NK-92 (cell line): Measurements from ENCODE around the gene RAP1GAP.

ENCODE experiments used
- DNase-seq: peaks from one replicate; lab custom pipeline; 2025; ENCODE audit not compliant: unreplicated experiment; lab: John Stamatoyannopoulos, UW

RAP1GAP gene

DNA sequence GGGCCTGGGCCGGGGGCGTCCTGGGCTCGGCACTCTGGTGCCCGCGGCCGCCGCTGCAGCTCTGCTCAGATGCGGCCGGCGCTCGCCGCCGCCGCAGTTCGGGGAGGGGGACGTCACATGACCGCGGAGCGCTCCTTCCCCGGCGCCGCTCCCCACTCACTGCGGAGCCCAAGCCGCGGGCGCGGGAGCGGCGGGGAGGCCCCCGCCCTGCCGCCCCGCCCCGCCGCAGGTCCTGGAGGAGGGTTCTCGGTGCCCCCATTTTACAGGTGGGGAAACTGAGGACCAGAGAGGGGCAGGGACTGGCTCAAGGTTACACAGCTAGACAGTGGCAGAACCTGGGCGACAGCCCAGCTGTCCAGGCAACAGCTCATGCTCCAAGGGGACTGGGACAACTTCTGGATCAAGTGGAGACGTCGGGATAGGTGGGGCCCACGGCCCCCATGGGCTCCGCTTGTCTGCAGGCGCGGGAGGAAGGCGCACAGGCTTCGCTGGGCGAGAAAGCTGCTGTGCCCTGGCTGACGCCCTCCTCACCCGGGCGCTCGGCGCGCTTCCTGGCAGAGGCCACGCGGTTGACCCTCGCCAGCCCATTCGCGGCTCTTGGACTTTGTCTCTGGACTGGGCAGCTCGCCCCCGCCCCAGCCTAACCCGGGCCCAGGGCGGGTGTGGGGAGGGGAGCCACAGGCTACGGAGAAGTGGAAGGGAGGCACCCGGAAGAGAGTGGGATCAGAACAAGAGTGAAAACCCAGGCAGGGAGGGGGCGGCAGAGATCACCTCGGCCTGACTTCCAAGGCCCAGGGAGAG, at the start of gene RAP1GAP:
Gene RAP1GAP (minus strand): TSS at position 100 of the 801 bp plus-strand sequence. CDS start 49,325 bp downstream, outside the sequence.
- DNase-seq: no peak

GRCh38 chr1:21716169-21716568, 47.0 kb upstream of the RAP1GAP start:
- no peak for DNase-seq

DNA sequence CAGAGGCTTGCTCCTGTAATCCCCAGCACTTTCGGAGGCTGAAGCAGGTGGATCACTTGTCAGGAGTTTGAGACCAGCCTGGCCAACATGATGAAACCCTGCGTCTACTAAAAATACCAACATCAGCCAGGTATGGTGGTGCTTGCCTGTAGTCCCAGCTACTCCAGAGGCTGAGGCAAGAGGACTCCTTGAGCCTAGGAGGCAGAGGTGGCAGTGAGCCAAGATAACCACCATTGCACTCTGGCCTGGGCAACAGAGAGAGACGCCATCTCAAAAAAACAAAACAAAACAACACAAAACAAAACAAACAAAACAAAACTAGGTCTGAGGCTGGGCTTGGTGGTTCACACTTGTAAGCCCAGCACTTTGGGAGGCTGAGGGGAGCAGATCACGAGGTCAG, 38.7 kb upstream of the RAP1GAP start:
- no peak for DNase-seq

DNA sequence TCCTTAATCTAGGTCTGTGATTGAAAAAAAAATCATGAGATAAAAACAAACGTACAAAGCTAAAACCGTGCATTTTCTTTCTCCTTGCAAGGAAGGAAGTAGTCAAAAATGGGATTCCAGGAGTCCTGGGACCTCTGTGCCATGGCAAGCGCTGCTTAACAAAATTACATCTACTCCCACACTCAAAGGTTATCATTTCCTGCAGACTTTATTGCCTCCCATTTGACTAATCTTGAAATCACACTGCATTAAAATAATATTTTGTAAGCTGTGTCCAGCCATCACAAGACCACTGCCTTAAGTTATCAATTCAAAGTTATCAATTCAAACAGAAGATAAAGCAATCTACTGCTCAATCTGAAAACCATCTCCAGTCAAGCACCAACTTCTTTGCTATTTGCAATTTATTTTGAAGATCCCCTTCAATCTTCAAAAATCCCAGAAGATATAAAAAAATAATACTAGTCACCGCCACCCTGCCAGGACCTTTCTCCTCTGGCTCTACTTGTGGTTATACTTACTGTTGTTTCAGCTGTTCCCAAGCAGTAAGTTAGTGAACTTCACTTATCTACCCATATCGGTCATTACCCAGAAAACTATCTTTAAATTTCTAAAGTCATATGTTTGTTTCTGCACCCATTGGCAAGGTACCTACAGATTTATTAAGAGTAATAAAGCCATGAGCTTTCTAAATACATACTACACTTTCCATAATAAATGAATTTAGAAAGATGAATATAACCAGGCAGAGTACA, 38.1 kb upstream of the RAP1GAP start:
- DNase-seq: no peak

- DNase-seq: no peak
Measured at GRCh38 chr1:21706151-21706835, 37.1 kb upstream of the RAP1GAP start.

- no peak for DNase-seq
Measured at GRCh38 chr1:21705303-21705980, 36.3 kb upstream of the RAP1GAP start.

GRCh38 chr1:21704145-21704544, 35.0 kb upstream of the RAP1GAP start:
- no peak for DNase-seq

- no peak for DNase-seq
Measured at GRCh38 chr1:21703318-21703963, 34.3 kb upstream of the RAP1GAP start.

DNA sequence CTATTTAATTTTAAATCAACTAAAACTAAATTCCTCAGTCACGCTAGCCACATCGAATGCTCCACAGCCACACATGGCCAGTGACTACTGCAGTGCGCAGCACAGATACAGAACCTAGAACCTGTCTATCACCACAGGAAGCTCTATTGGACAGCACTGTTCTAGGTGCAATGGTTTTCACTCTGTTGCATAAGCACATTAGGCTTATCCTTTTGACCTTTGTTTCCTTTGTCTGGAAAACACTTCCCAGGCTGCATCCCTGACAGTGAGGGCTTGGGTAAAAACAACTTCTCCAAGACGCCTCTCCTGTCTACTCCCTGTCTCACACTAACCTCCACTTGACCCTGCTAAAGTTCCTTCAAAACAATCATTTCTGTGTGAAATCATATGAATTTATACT, 33.6 kb upstream of the RAP1GAP start:
- DNase-seq: no peak

DNA sequence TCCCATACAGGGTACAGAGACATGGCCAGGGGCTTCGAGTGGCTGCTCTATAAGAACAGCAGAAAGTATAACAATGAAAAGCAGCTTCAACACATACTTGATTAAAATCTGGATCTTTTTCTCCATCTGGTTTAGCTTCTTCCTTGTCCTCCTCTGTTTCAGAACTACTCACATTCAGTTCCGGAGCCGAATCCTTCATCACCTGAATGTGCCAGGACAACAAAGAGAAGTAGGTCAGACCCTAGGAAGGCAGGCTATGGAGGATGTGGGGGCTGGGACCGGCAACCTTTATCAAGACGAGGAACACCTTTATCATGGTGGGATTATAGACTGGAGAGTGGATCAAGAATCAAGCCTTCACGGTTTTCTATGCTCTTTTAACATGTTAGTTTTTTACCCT, 32.2 kb upstream of the RAP1GAP start:
- DNase-seq: no peak

DNA sequence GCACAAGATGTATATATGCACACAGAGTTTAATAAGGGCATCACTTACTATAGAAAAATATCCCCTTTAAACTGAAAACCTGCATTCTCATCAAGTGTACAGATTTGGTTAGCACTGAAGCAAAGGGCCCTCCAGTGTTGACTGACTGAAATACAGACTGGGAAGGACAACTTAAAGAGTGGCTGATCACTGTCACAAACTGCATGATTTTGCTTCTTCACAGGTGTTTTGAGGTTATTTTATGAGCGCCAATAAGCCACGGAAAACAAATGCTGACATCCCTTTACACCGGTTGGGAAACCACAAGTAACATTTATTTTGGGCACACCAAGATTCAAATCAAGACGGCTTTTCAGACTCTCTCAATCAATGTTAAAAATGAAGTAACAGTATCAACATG, 30.9 kb upstream of the RAP1GAP start:
- no peak for DNase-seq

DNA sequence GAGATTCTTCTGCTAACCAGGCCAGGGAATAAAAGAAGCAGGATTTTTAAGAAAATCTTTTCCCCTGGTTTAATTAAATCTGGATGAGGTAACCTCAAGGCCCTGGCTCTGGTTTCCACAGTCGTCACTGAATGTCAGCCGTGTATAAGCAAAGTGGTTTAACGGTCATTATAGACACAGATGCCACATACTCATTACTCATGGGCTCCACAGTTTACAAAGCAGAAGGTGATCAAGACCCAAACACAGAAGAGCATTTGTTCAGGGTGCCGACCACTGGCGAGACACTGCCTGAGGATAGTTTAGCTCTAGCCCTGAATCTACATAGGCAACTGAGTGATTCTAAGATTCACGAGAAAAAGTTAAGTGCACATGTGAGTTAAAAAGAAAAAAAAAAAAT, 27.8 kb upstream of the RAP1GAP start:
- DNase-seq: no peak

GRCh38 chr1:21693732-21694131, 24.6 kb upstream of the RAP1GAP start:
- DNase-seq: no peak

DNA sequence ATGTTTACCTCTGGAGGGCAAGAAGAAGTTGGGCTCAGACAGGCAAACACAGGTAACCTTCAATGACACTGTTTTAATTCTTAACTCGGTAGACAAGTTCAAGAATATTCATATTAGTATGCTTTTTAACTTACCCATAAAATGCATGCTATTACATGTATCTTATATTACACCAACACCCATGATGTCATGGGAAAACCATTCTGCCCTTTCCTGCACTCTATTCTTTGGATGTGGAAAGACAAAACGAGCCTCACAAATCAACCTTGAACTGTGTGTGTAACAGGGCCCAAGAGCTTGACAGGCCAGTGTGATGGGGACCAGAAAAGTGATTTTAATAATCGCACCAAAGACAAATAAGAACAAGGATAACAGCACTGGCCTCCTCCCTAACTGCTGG, 22.6 kb upstream of the RAP1GAP start:
- no peak for DNase-seq

DNA sequence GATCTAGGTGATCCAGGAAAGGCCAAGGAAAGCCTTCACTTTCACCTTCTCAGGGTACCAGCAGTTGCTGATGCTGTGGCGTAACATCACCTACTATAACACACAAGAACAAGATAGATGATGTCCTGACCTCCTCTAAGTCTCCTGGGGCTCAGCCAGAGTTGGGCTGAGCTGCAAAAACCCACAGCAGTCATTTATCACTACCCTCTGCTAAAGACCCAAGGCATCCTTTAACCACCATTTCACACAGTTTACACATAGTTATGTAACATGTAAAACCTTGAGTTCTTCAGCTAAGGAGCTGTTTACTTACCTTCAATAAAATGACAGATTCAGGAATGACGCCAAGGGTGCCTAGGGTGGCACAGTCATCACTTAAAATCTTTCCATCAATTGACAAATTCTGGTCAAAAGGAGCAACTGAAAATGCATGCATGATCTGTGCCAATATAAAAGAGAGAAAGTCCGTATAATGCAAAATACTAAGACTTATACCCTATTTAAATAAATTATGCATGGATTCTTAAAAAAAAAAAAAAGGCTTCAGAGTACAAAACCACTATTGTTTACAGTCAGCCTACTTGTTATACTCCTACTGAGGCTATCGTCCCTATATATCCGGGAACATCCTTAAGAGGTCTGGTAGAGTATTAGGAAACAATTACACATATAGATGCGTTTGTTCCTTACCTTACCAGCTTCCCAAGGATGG, 20.7 kb upstream of the RAP1GAP start:
- no peak for DNase-seq

DNA sequence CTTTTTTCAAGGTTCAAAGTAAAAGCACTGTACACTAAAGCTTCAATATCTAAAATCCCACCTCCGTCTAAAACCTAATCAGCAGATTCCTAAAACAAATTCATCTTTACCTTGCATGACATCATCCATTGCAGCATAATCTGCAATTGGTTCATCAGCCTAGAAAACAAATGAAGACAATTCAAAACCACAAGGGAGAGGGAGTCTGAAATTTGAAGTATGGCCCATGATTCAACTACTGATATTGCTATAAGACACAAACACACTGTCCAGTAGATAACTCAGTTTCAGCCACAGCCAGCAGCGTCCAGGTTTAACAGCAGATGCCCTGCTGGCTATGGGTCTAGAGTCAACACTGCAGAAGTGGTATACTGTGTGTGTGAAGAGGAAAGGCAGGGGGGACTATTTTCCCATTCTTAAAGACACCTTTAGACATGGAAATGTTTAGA, 17.9 kb upstream of the RAP1GAP start:
- DNase-seq: no peak

DNA sequence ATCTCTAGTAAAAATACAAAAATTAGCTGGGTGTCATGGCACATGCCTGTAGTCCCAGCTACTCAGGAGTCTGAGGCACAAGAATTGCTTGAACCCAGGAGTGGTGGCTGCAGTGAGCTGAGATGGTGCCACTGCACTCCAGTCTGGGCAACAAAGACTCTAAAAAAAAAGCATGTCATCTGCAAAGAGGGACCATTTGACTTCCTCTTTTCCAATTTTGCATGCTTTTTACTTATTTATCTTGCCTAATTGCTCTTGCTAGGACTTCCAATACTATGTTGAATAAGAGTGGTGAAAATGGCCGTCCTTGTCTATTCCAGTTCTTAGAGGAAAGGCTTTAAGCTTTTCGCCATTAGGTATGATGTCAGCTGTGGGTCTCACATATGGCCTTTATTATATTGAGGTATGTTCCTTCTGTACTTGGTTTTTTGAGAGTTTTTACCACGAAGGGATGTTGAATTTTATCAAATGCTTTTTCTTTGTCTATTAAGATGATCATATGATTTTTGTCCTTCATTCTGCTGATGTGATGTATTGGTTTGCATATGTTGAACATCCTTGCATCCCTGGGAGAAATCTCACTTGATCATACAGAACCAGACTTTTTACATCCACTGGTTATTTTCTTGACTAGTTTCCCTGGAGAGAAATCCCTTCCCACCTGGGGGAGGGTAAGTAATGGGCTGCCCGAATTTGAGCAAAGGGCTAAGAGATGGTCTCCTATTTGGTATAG, 17.0 kb upstream of the RAP1GAP start:
- DNase-seq: no peak

GRCh38 chr1:21681426-21681825, 12.3 kb upstream of the RAP1GAP start:
- no peak for DNase-seq

DNA sequence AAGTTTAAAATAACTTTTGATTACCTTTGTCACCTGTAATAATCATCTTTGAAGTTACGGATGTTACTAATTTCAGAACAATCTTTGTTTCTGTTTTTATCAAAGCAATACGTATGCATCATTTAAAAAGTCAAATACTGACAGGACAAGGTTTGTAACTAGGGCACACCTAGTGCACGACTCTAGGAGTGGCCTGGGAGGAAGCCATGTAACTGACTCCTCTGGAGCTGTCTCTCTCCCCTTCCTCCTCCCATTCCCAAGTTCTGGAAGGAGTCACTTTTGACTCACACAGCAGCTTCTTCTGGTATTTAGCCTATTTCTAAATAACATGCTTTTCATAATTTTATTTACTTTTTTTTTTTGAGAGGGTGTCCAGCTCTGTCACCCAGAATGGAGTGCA, 11.8 kb upstream of the RAP1GAP start:
- DNase-seq: no peak
